ENCODE measurements around the gene PUM1. TPM values are rescaled to one million over a fixed set of nuclear protein-coding genes. Genes with fewer than 3 reads are reported as not detected.

PUM1 gene
- total RNA-seq, 1 donor from 2014 or later = 137 TPM

GRCh38 chr1:30919025-30919881 is 146.3 kb downstream of the PUM1 start:
- Mint-ChIP-seq H3K4me3 (no peak overlapping the region), H3K9me3 (no peaks in the 10 kb centered on the region), H3K36me3 (ENCODE audit: low read depth) (no peaks in the 10 kb centered on the region), H3K4me1 (no peaks in the 10 kb centered on the region), H3K27me3 (peaks cover 14% of the 10 kb centered on the region), H3K27ac (no peak overlapping the region)
- POLR2A ChIA-PET = no interaction called here
- TF ChIP-seq CTCF (IDR thresholded peaks at IDR 0.05) = no peak
- ATAC-seq (ENCODE audit: low read depth) = no peak
- intact Hi-C loops (cut with micrococcal nuclease) = loop anchor here (10.0 kb wide), 1 partner anchor 1684 kb away; the partner anchor contains the start of genes MECR and PTPRU
- DNase-seq = no peak
- CTCF ChIA-PET = interaction anchor here (1.3 kb wide), 1 partner anchor 10 kb away, joined by 5 read pairs; no protein-coding TSS in a partner anchor

- no peaks in the 10 kb centered on the region for H3K36me3 Mint-ChIP-seq (ENCODE audit: low read depth)
- H3K27me3 Mint-ChIP-seq = peaks cover 15% of the 10 kb centered on the region
- H3K4me1 Mint-ChIP-seq = no peaks in the 10 kb centered on the region
- H3K4me3 Mint-ChIP-seq = no peak overlapping the region
- CTCF ChIA-PET = no interaction called here
- H3K9me3 Mint-ChIP-seq = no peaks in the 10 kb centered on the region
- intact Hi-C loops (cut with micrococcal nuclease) = loop anchor here (10.0 kb wide), 1 partner anchor 1681 kb away; the partner anchor contains the start of genes MECR and PTPRU
- no peak for TF ChIP-seq CTCF (IDR thresholded peaks at IDR 0.05)
- no peak overlapping the region for H3K27ac Mint-ChIP-seq
- no peak for DNase-seq
- POLR2A ChIA-PET = interaction anchor here (0.6 kb wide), 1 partner anchor 113 kb away, joined by 3 read pairs; no protein-coding TSS in a partner anchor
- ATAC-seq (ENCODE audit: low read depth) = no peak
Measured at GRCh38 chr1:30916296-30916695, 149.2 kb downstream of the PUM1 start.

GRCh38 chr1:30915491-30916230 is 149.9 kb downstream of the PUM1 start:
- DNase-seq = no peak
- CTCF ChIA-PET = interaction anchor here (7.8 kb wide), 1 partner anchor 113 kb away, joined by 158 read pairs; no protein-coding TSS in a partner anchor
- no peak for ATAC-seq (ENCODE audit: low read depth)
- H3K36me3 Mint-ChIP-seq (ENCODE audit: low read depth) = no peaks in the 10 kb centered on the region
- no peak overlapping the region for H3K27ac Mint-ChIP-seq
- H3K9me3 Mint-ChIP-seq = no peaks in the 10 kb centered on the region
- H3K4me3 Mint-ChIP-seq = no peak overlapping the region
- POLR2A ChIA-PET = interaction anchor here (1.0 kb wide), 1 partner anchor 93 kb away, joined by 3 read pairs; no protein-coding TSS in a partner anchor
- peaks cover under 1% of the 10 kb centered on the region for H3K4me1 Mint-ChIP-seq
- intact Hi-C loops (cut with micrococcal nuclease) = loop anchor here (10.0 kb wide), 1 partner anchor 1681 kb away; the partner anchor contains the start of genes MECR and PTPRU
- no peak for TF ChIP-seq CTCF (IDR thresholded peaks at IDR 0.05)
- peaks cover 18% of the 10 kb centered on the region for H3K27me3 Mint-ChIP-seq

- H3K27ac Mint-ChIP-seq = no peak overlapping the region
- TF ChIP-seq CTCF (IDR thresholded peaks at IDR 0.05) = no peak
- H3K4me1 Mint-ChIP-seq = peaks cover 7% of the 10 kb centered on the region
- H3K27me3 Mint-ChIP-seq = peaks cover 20% of the 10 kb centered on the region
- DNase-seq = no peak
- ChIA-PET CTCF (interaction anchor here (0.6 to 7.8 kb wide), 3 partner anchors 14 to 195 kb away, joined by 3 to 158 read pairs (median 7); no protein-coding TSS in a partner anchor), POLR2A (interaction anchor here (0.5 to 1.0 kb wide), 3 partner anchors 92 to 129 kb away, joined by 3 to 4 read pairs (median 4); no protein-coding TSS in a partner anchor)
- H3K9me3 Mint-ChIP-seq = no peaks in the 10 kb centered on the region
- no peak for ATAC-seq (ENCODE audit: low read depth)
- no peak overlapping the region for H3K4me3 Mint-ChIP-seq
- intact Hi-C loops (cut with micrococcal nuclease) = loop anchor here (10.0 kb wide), 1 partner anchor 1680 kb away; the partner anchor contains the start of genes MECR and PTPRU
- H3K36me3 Mint-ChIP-seq (ENCODE audit: low read depth) = no peaks in the 10 kb centered on the region
Measured at GRCh38 chr1:30914931-30915330, 150.6 kb downstream of the PUM1 start.
